ENCODE results near the gene GEN1. TPM values are rescaled to one million over a fixed set of nuclear protein-coding genes. Genes with fewer than 3 reads are reported as not detected.

GEN1 gene
- total and polyA plus RNA-seq, 8 donors: 7.5 to 31.4 (median 16.8) TPM

DNA sequence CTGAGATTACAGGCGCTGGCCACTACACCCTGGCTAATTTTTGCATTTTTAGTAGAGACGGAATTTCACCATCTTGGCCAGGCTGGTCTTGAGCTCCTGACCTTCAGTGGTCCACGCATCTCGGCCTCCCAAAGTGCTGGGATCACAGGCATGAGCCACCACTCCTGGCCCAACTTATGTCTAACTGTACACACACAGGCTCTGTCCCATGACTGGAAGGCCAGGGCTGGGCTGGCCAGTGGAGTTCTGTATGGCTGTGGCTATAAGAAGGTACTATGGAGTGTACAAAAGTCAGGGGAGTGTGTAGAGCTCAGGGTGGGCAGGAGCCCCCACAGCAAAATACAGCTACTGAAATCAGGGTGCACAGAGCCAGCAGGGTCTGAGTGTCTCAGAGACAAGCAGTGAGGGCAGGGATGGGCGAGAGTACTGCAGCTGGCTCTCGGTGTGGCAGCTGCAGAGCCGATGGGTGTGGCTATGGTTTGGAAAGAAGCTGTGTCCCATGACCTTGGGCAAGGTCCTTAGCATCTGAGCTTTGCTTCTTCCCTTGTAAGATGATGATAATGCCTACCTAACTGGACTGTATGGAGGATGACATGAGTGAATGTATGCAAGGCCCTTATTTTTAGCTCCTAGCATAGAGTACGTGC, 51.9 kb downstream of the GEN1 start:
- Histone ChIP-seq H3K4me3 (no peak overlapping the region), H3K36me3 (no peaks in the 10 kb centered on the region), H3K27me3 (no peaks in the 10 kb centered on the region), H3K9me3 (no peaks in the 10 kb centered on the region), H3K4me1 (no peaks in the 10 kb centered on the region), H3K27ac (no peak overlapping the region)
- TF ChIP-seq, protein P1, sequence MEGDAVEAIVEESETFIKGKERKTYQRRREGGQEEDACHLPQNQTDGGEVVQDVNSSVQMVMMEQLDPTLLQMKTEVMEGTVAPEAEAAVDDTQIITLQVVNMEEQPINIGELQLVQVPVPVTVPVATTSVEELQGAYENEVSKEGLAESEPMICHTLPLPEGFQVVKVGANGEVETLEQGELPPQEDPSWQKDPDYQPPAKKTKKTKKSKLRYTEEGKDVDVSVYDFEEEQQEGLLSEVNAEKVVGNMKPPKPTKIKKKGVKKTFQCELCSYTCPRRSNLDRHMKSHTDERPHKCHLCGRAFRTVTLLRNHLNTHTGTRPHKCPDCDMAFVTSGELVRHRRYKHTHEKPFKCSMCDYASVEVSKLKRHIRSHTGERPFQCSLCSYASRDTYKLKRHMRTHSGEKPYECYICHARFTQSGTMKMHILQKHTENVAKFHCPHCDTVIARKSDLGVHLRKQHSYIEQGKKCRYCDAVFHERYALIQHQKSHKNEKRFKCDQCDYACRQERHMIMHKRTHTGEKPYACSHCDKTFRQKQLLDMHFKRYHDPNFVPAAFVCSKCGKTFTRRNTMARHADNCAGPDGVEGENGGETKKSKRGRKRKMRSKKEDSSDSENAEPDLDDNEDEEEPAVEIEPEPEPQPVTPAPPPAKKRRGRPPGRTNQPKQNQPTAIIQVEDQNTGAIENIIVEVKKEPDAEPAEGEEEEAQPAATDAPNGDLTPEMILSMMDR (IDR thresholded peaks at IDR 0.05): no peak
- intact Hi-C loops (cut with DNase I): no loop called here
- DNase-seq (no peak), ATAC-seq (no peak)

DNA sequence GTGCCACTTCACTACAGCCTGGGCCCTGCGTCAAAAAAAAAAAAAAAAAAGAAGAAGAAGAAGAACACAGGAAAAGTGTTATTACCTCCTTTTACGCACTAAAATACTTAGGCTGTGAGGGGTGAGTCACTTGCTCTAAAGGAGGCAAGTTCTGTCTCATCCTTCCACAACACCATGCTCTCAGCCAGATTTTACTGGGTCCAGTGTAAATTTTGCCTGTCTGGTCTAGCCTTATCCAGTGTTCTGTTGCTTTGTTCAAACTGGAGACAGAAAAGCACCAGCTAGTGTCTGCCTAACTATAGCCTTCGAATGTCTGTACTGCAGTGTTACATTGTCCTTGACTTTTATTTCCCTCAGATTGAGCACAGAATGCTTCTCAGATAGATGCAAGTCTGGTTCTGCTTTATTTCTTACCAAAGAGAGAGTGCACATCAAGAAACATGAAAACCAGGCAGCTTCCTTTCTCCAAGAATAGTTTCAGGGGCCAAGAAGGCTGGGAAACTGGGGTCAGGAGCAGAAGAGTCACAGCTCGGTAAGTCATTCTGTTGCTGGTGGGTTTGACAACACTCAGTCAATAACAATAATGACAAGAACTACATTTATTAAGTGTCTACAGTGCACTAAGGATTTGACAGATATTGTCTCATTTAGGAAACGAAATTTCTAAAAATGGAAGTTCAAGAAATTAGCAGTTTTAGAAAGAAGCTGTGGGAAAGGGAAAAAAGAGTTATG, 59.2 kb downstream of the GEN1 start:
- TF ChIP-seq, protein P1 (IDR thresholded peaks at IDR 0.05): no peak
- DNase-seq: no peak
- Histone ChIP-seq H3K27me3 (no peaks in the 10 kb centered on the region), H3K27ac (peak overlapping the region in 1 of 2 donors; percentile 23), H3K4me3 (no peak overlapping the region), H3K4me1 (peaks cover 0 to 3% of the 10 kb centered on the region in 2 donors), H3K9me3 (no peaks in the 10 kb centered on the region), H3K36me3 (no peaks in the 10 kb centered on the region)
- intact Hi-C loops (cut with DNase I): no loop called here
- peak; percentile 32 for ATAC-seq

DNA sequence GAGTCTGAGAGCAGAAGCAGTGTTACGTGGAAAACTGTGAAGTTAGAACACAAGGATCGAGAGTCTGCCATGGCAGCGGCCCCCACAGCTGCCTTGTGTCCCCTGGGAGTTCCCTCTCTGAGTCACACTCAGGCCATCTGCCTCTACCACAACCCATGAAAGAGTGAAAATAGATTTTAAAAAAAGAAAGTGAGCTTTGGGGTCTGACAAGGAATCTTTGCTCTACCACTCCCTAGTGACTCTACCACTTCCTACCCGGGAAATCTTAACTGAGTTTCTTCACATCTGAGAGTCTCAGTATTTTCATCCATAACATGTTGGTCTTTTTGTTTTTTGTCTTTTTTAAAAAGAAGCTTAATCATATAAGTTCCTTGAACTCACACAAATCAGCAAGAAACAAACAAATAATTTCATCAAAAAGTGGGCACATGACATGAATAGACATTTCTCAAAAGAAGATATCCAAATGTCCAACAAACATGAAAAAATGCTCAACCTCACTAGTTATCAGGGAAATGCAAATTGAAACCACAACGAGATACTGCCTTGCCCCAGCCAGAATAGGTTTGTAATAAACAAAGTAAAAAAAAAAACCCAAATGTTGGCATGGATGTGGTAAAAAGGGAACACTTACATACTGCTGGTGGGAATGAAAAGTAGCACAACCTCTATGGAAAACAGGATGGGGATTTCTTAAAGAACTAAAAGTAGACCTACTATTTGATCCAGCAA, 60.0 kb downstream of the GEN1 start:
- DNase-seq: no peak
- no peaks in the 10 kb centered on the region for H3K9me3 ChIP-seq
- no peaks in the 10 kb centered on the region for H3K27me3 ChIP-seq
- no peak overlapping the region for H3K27ac ChIP-seq
- ATAC-seq: no peak
- H3K4me3 ChIP-seq: no peak overlapping the region
- H3K36me3 ChIP-seq: no peaks in the 10 kb centered on the region
- peaks cover 0 to 3% of the 10 kb centered on the region in 2 donors for H3K4me1 ChIP-seq
- TF ChIP-seq, protein P1 (IDR thresholded peaks at IDR 0.05): no peak
- intact Hi-C loops (cut with DNase I): no loop called here

DNA sequence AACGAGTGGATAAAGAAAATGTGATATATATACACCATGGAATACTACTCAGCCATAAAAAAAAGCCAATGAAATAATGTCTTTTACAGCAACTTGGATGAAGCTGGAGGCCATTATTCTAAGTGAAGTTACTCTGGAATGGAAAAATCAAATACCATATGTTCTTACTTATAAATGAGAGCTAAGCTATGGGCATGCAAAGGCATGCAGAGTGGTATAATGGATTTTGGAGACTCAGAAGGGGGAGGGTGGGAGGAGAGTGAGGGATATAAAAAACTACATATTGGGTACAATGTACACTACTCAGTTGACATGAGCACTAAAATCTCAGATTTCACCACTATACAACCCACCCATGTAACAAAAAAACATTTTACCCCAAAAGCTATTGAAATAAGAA, 60.7 kb downstream of the GEN1 start:
- intact Hi-C loops (cut with DNase I): no loop called here
- DNase-seq (no peak), ATAC-seq (no peak)
- Histone ChIP-seq H3K36me3 (no peaks in the 10 kb centered on the region), H3K27ac (no peak overlapping the region), H3K4me3 (no peak overlapping the region), H3K4me1 (peaks cover 0 to 3% of the 10 kb centered on the region in 2 donors), H3K9me3 (no peaks in the 10 kb centered on the region), H3K27me3 (no peaks in the 10 kb centered on the region)
- TF ChIP-seq, protein P1 (IDR thresholded peaks at IDR 0.05): no peak
